Mammary epithelial cell (primary cell): ENCODE measurements around the gene CEACAM16.

Experiments
- CTCF ChIP-seq, 2 donors: IDR thresholded peaks in 1 of 2; conservative IDR thresholded peaks in 1 of 2; 2 replicates each; pipeline ENCODE4 v1.5.1; 2011 to 2012; ENCODE audit warnings: inconsistent platforms in 2 of 2, low read length in 2 of 2, mild to moderate bottlenecking in 2 of 2, control low read depth in 1 of 2, low read depth in 1 of 2; ENCODE audit not compliant: insufficient read depth in 1 of 2; ENCODE audit errors: extremely low read depth in 1 of 2
- EZH2 ChIP-seq: IDR thresholded peaks from 2 replicates; pipeline ENCODE4 v1.6.1; 2012; ENCODE audit warnings: low read length, inconsistent platforms, borderline replicate concordance

DNA sequence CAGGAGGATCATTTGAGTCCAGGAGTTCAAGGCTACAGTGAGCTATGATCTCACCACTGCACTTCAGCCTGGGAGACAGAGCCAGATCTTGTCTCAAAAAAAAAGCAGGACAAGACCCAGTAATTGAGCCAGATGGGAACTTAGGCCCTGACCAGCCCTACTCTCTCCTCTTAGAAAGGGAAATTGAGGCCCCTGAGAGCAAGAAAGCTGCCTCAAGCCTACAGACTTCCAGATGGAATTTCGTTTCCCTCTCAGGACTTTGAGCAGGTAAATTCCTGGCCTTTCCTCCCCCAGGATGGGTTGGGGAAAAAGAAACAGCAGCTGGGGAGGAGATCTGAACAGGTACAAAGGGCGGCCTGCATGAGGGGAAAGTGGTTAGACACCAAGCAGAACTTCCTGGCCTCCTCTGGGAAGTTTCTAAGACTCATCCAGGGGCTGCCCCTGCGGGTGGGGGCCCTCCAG, 46.0 kb downstream of the CEACAM16 start:
- no peak for TF ChIP-seq CTCF (conservative IDR thresholded peaks at IDR 0.05 in 1 of 2, IDR thresholded peaks at IDR 0.05 in 1 of 2; ENCODE audit: extremely low read depth in 1 of 2, insufficient read depth in 1 of 2, low read depth in 1 of 2, low read length in 2 of 2)
- no peak for TF ChIP-seq EZH2
